Ovary (tissue), 9 donors: ENCODE results near the gene CCDC124. TPM values are rescaled to one million over a fixed set of nuclear protein-coding genes. Genes with fewer than 3 reads are reported as not detected.
A peak's percentile ranks its signal among the peaks of the same experiment; 100 is the strongest.

Experiments used
- DNase-seq, 5 donors: peaks; one replicate each; pipeline ENCODE4 v3.0.0-alpha.2; 2019 to 2020
- H3K27ac ChIP-seq, 2 donors: fragments of 200-600 bp; one replicate each; pipeline versions ENCODE4 v1.5.1 to v1.8.0; 2019 to 2022
- H3K27me3 ChIP-seq: fragments of 200-600 bp; one replicate; pipeline ENCODE4 v1.8.0; 2022
- H3K36me3 ChIP-seq: fragments of 200-600 bp; sonication (generic); one replicate; pipeline ENCODE4 v1.5.1; 2019
- H3K4me1 ChIP-seq: one replicate; pipeline ENCODE4 v1.8.1; 2013; ENCODE audit warnings: mild to moderate bottlenecking, moderate library complexity; ENCODE audit not compliant: insufficient read depth
- H3K4me3 ChIP-seq: fragments of 200-600 bp; sonication (generic); one replicate; pipeline ENCODE4 v1.5.1; 2017
- H3K9me3 ChIP-seq, 2 donors: fragments of 200-600 bp in 1 of 2; sonication (generic) in 1 of 2; one replicate each; pipeline versions ENCODE4 v1.5.1 to v1.8.1; 2013 to 2019; ENCODE audit warnings: mild to moderate bottlenecking in 1 of 2, moderate library complexity in 1 of 2
- EP300 ChIP-seq: sonication (generic); formaldehyde crosslinking; IDR thresholded peaks from one replicate; pipeline ENCODE4 v1.6.1; 2017; ENCODE audit warnings: antibody characterized with exemption
- POLR2A ChIP-seq: fragments of 450-650 bp; IDR thresholded peaks from one replicate; pipeline ENCODE4 v1.6.1; 2017; ENCODE audit warnings: antibody characterized with exemption, mild to moderate bottlenecking, moderate library complexity
- WGBS, 3 donors: extraction: QIAGEN DNeasy Blood & Tissue Kit in 1 of 3; methylation state at CpG; one replicate each; pipeline versions ENCODE4 v1.1.5 to v1.1.7; 2013 to 2017; 5-methylcytosine and 5-hydroxymethylcytosine counted together
- intact Hi-C, 4 donors: fragments of 100-400 bp; cut with DNase I; formaldehyde crosslinking; loops; one replicate each; pipeline versions ENCODE4 v1.11.0 to v1.15.1; 2022 to 2023
- polyA plus RNA-seq, 2 donors: library from polyadenylated mRNA; stranded (reverse); fragments of 200-250 nt in 1 of 2; fragments of 350-450 nt in 1 of 2; fragmentation: Illumina TruSeq in 1 of 2; extraction: RNeasy Lipid Tissue Mini Kit (QIAGEN cat#74804) in 1 of 2; gene quantifications; one replicate each; pipeline ENCODE4 v1.2.3, GENCODE V29; 2013 to 2014
- total RNA-seq, 7 donors: library from RNA; depleted of rRNA in 2 of 7; stranded (reverse); fragments of >200 nt in 2 of 7; fragmentation: NEBNext Ultra II Directional in 3 of 7; extraction: Animal tissue kit (Norgen Biotek cat#: 25700) in 3 of 7; gene quantifications; one replicate each; pipeline versions ENCODE4 v1.1.0 to v1.2.4, GENCODE V29; 2016 to 2023
- TF ChIP-seq, protein P1 (sequence below), 3 donors: fragments of 450-650 bp in 2 of 3; fragments of 200-600 bp in 1 of 3; IDR thresholded peaks; one replicate each; pipeline versions ENCODE4 v1.5.1 to v1.8.0; 2016 to 2022; ENCODE audit warnings: antibody characterized with exemption in 3 of 3, mild to moderate bottlenecking in 1 of 3
- donor health status: DM: no; HTN: no; CAD: no; lungs with moderate emphysema.
- donor health status: DM: no; HTN: no; CAD: no.
- donor health status: Bipolar disorder and iron deficiency.
- donor health status: DM: yes; HTN: yes; CAD: no.
- donor health status: DM: no; HTN: no; CAD: no.
- donor health status: DM: yes; HTN: yes; CAD: no.

CCDC124 gene
- total and polyA plus RNA-seq, 9 donors, result 4.7 to 74.5 (median 50.4) TPM

DNA sequence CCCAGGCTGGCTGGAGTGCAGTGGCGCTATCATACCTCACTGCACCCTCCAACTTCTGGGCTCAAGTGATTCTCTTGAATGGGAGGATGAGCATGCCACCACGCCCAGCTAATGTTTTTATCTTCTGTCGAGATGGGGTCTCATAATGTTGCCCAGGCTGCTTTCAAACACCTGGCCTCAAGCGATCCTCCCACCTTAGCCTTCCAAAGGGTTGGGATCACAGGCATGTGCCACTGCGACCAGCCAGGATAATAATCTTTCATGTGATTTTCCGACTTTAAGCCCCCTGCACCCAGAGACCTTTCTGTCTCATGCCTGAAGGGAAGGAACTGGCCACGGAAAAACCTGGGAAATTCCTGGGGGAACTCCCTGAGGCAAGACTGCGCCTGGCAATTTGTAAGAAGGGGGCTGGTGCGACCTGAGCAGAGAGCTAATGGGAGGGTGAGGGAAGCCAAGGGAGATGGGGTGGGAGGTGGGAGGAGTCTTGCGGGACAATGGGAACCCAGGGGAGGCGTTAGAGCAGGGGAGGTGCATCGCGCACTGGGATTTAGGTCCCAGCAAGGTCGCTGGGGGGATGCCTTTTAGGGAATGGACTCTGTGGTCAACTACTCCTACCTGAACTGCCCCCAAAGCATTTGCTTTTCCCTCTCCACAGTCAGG lies 1.2 kb upstream of the CCDC124 start:
- intact Hi-C loops, result no loop called here
- 24 to 29% (median 29%) methylated on average over 14 of the region's 14 CpGs for WGBS, 3 donors
- Histone ChIP-seq H3K4me3 (no peak overlapping the region), H3K4me1 (peaks cover 2% of the 10 kb centered on the region), H3K36me3 (no peaks in the 10 kb centered on the region), H3K9me3 (no peaks in the 10 kb centered on the region), H3K27me3 (no peaks in the 10 kb centered on the region), H3K27ac (no peak overlapping the region)
- DNase-seq, result peak in 1 of 5 donors; percentile 30
- TF ChIP-seq POLR2A, result no peak
- TF ChIP-seq EP300, result no peak
- TF ChIP-seq, protein P1, sequence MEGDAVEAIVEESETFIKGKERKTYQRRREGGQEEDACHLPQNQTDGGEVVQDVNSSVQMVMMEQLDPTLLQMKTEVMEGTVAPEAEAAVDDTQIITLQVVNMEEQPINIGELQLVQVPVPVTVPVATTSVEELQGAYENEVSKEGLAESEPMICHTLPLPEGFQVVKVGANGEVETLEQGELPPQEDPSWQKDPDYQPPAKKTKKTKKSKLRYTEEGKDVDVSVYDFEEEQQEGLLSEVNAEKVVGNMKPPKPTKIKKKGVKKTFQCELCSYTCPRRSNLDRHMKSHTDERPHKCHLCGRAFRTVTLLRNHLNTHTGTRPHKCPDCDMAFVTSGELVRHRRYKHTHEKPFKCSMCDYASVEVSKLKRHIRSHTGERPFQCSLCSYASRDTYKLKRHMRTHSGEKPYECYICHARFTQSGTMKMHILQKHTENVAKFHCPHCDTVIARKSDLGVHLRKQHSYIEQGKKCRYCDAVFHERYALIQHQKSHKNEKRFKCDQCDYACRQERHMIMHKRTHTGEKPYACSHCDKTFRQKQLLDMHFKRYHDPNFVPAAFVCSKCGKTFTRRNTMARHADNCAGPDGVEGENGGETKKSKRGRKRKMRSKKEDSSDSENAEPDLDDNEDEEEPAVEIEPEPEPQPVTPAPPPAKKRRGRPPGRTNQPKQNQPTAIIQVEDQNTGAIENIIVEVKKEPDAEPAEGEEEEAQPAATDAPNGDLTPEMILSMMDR (IDR thresholded peaks at IDR 0.05), result no peak

DNA sequence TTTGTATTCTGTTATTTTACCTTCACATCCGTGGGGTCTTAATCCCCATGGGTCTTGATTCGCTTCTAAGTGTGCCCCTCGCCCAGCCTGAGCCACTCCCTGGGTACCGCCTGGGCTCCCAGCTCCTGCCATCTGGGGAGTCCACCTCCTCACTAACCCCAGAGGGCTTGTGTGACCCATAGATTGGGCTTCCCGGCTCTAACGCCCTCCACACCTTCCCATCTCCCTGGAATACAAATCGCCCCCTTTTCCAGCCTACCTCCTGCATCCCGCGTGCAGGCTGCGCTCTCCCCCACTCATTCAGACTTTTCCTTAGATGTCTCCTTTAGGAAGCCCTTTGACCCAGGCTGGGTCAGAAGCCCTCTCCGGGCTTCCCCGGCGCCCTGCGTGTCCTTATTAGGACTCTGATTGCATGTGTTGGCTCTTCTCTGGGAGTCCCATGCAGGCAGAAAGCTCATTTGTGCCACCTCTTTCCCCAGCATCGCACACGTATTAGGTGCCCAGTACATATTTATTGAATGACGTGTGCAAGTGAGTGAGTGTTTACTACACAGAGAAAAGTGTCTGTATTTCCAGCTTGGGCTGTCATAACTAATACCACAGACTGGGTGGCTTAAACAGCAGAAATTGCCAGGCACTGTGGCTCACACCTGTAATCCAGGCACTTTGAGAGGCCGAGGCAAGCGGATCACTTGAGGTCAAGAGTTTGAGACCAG lies 757 bp downstream of the CCDC124 start:
- peaks cover 2% of the 10 kb centered on the region for H3K4me1 ChIP-seq
- 15 to 19% (median 19%) methylated on average over 19 of the region's 19 CpGs for WGBS, 3 donors
- peak in 1 of 5 donors; percentile 28 for DNase-seq
- H3K27me3 ChIP-seq, result no peaks in the 10 kb centered on the region
- peak overlapping the region; percentile 94 for H3K4me3 ChIP-seq
- TF ChIP-seq, protein P1 (IDR thresholded peaks at IDR 0.05), result no peak
- TF ChIP-seq EP300 (no peak), POLR2A (no peak)
- intact Hi-C loops, result no loop called here
- H3K9me3 ChIP-seq, result no peaks in the 10 kb centered on the region
- peak overlapping the region in 1 of 2 donors; percentile 68 for H3K27ac ChIP-seq
- H3K36me3 ChIP-seq, result no peaks in the 10 kb centered on the region

DNA sequence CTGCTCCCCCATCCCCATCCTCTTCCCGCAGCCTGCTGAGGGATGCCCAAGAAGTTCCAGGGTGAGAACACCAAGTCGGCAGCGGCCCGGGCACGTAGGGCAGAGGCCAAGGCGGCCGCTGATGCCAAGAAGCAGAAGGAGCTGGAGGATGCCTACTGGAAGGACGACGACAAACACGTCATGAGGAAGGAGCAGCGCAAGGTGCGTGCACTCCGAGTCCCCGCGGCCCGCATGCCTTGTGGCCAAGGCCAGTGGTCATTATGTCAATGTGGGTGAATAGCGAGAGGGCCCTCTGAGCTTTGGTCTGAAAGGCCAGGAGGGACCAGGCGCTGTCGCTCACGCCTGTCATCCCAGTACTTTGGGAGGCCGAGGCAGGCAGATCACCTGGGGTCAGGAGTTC lies 3.6 kb downstream of the CCDC124 start:
- intact Hi-C loops, result loop anchor here in 1 of 4 donors (2.0 kb wide), 1 partner anchor 60 kb away; no protein-coding TSS in a partner anchor
- 84 to 87% (median 87%) methylated on average over 21 of the region's 21 CpGs for WGBS, 3 donors
- no peak for TF ChIP-seq POLR2A
- TF ChIP-seq, protein P1 (IDR thresholded peaks at IDR 0.05), result no peak
- TF ChIP-seq EP300, result no peak
- Histone ChIP-seq H3K4me1 (peaks cover 2% of the 10 kb centered on the region), H3K9me3 (no peaks in the 10 kb centered on the region), H3K27ac (no peak overlapping the region), H3K36me3 (no peaks in the 10 kb centered on the region), H3K4me3 (no peak overlapping the region), H3K27me3 (no peaks in the 10 kb centered on the region)
- DNase-seq, result peak in 1 of 5 donors; percentile 29

DNA sequence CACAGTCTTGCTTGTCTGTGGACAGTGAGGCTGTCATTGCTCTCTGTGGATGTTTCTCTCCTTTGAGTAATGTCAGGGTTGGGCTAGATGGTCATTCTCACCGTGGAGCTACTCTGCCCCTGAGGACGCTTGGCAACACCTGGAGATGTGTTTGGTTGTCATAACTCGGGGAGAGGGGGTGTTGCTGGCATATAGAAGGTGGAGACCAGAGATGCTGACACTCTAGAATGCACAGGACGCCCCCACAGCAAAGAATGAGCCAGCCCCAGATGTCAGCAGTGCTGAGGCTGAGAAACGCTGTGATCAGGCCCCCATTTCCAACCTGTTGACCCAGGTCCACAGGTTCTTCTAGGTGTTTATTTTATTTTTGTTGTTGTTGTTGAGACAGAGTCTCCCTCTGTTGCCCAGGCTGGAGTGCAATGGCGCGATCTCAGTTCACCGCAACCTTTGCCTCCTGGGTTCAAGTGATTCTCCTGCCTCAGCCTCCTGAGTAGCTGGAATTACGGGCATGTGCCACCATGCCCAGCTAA lies 4.6 kb downstream of the CCDC124 start:
- DNase-seq, result no peak
- Histone ChIP-seq H3K9me3 (no peaks in the 10 kb centered on the region), H3K27ac (no peak overlapping the region), H3K36me3 (no peaks in the 10 kb centered on the region), H3K4me3 (no peak overlapping the region), H3K27me3 (no peaks in the 10 kb centered on the region), H3K4me1 (peaks cover 4% of the 10 kb centered on the region)
- 81 to 86% (median 81%) methylated on average over 9 of the region's 9 CpGs for WGBS, 3 donors
- TF ChIP-seq EP300 (no peak), POLR2A (no peak)
- TF ChIP-seq, protein P1 (IDR thresholded peaks at IDR 0.05), result no peak
- intact Hi-C loops, result loop anchor here in 1 of 4 donors (2.0 kb wide), 1 partner anchor 59 kb away; no protein-coding TSS in a partner anchor
